Measurements from ENCODE around the gene EIF5AL1. TPM values are rescaled to one million over a fixed set of nuclear protein-coding genes. Genes with fewer than 3 reads are reported as not detected.

EIF5AL1 gene
- polyA plus RNA-seq, 1 donor from 2014 or later: 0.21 TPM

DNA sequence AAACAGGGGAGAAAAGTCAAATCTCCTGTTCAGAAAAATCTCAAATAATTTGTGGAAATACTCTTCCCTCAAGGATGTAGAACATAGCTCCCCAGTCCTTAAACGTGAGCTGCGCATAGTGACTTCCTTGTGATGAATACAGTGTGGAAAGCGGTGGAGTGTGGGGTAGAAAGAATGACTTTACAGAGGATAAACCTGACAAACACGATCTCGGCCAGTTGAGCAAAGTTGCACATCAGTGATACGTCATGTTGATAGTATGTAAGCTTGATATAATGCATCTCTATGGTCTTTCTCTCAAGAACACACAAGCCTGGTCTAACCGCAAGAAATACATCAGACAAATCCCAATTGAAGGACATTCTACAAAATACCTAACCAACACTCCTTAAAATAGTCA lies 34.9 kb upstream of the EIF5AL1 start:
- Histone ChIP-seq H3K27ac (ENCODE audit: low read length) (no peak overlapping the region), H3K4me3 (ENCODE audit: low read length) (no peak overlapping the region), H3F3A (ENCODE audit: insufficient read depth, low read length, poor library complexity, severe bottlenecking) (no peaks in the 10 kb centered on the region), H4K20me1 (ENCODE audit: insufficient read depth) (no peaks in the 10 kb centered on the region), H3K9me2 (ENCODE audit: insufficient read depth, low read length) (no peaks in the 10 kb centered on the region), H3K9me3 (ENCODE audit: low read length) (no peaks in the 10 kb centered on the region), H3K79me2 (replicated peaks; ENCODE audit: insufficient read depth, low read length) (no peaks in the 10 kb centered on the region), H3K36me3 (ENCODE audit: insufficient read depth, low read length) (no peaks in the 10 kb centered on the region), H3K4me2 (ENCODE audit: low read length) (no peak overlapping the region), H3K9ac (ENCODE audit: low read length) (no peak overlapping the region), H2AFZ (ENCODE audit: low read depth, low read length) (no peak overlapping the region), H3K27me3 (ENCODE audit: insufficient read depth, low read depth, low read length) (no peaks in the 10 kb centered on the region)
- TF ChIP-seq, protein P1, sequence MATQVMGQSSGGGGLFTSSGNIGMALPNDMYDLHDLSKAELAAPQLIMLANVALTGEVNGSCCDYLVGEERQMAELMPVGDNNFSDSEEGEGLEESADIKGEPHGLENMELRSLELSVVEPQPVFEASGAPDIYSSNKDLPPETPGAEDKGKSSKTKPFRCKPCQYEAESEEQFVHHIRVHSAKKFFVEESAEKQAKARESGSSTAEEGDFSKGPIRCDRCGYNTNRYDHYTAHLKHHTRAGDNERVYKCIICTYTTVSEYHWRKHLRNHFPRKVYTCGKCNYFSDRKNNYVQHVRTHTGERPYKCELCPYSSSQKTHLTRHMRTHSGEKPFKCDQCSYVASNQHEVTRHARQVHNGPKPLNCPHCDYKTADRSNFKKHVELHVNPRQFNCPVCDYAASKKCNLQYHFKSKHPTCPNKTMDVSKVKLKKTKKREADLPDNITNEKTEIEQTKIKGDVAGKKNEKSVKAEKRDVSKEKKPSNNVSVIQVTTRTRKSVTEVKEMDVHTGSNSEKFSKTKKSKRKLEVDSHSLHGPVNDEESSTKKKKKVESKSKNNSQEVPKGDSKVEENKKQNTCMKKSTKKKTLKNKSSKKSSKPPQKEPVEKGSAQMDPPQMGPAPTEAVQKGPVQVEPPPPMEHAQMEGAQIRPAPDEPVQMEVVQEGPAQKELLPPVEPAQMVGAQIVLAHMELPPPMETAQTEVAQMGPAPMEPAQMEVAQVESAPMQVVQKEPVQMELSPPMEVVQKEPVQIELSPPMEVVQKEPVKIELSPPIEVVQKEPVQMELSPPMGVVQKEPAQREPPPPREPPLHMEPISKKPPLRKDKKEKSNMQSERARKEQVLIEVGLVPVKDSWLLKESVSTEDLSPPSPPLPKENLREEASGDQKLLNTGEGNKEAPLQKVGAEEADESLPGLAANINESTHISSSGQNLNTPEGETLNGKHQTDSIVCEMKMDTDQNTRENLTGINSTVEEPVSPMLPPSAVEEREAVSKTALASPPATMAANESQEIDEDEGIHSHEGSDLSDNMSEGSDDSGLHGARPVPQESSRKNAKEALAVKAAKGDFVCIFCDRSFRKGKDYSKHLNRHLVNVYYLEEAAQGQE (IDR thresholded peaks at IDR 0.05; ENCODE audit: borderline replicate concordance): no peak
- no peak for TF ChIP-seq RAD21 (conservative IDR thresholded peaks at IDR 0.05)
- no peak for TF ChIP-seq CTCF (IDR thresholded peaks at IDR 0.05; ENCODE audit: poor library complexity, severe bottlenecking)
- TF ChIP-seq EZH2 (IDR thresholded peaks at IDR 0.05; ENCODE audit: borderline replicate concordance, insufficient read depth, low read length, poor library complexity, severe bottlenecking): no peak

DNA sequence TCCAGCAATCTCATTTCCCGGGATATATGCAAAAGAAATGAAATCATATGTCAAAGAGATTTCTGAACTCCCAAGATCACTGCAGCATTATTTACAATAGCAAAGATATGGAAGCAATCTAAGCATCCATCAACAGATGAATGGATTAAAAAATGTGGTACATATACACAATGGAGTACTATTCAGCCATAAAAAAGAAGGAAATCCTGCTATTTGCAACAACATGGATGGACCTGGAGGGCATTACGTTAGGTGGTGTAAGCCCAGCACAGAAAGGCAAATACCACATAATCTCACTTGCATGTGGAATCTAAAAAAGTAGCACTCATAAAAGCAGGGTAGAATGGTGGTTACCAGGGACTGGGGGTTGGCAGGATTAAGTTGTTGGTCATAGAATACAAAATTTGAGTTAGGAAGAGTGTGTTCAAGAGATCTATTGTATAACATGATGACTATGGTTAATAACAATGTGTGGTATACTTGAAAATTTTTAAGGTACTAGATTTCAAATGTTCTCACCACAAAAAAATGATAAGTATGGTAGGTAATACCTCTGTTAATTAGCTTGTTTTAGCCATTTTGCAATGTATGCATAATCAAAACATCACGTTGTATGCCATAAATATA lies 32.9 kb upstream of the EIF5AL1 start:
- no peak overlapping the region for H3K4me3 ChIP-seq (ENCODE audit: low read length)
- no peak for TF ChIP-seq EP300 (conservative IDR thresholded peaks at IDR 0.05; ENCODE audit: poor library complexity, severe bottlenecking)
- TF ChIP-seq POLR2AphosphoS5 (IDR thresholded peaks at IDR 0.05): no peak
- TF ChIP-seq MXI1 (conservative IDR thresholded peaks at IDR 0.05; ENCODE audit: poor library complexity, severe bottlenecking): no peak
- no peak for TF ChIP-seq RAD21 (conservative IDR thresholded peaks at IDR 0.05)
- no peak for TF ChIP-seq CTCF (IDR thresholded peaks at IDR 0.05; ENCODE audit: poor library complexity, severe bottlenecking)
- TF ChIP-seq, protein P1 (IDR thresholded peaks at IDR 0.05; ENCODE audit: borderline replicate concordance): no peak
- no peak for TF ChIP-seq TAF1 (IDR thresholded peaks at IDR 0.05; ENCODE audit: low read depth)
- TF ChIP-seq SMC3 (conservative IDR thresholded peaks at IDR 0.05; ENCODE audit: poor library complexity): no peak
- no peaks in the 10 kb centered on the region for H3F3A ChIP-seq (ENCODE audit: insufficient read depth, low read length, poor library complexity, severe bottlenecking)

More for the DNA sequence above, 32.9 kb upstream of the EIF5AL1 start:
- Histone ChIP-seq H2AFZ (ENCODE audit: low read depth, low read length) (no peak overlapping the region), H3K27me3 (ENCODE audit: insufficient read depth, low read depth, low read length) (no peaks in the 10 kb centered on the region), H3K9me3 (ENCODE audit: low read length) (no peaks in the 10 kb centered on the region), H3K79me2 (replicated peaks; ENCODE audit: insufficient read depth, low read length) (no peaks in the 10 kb centered on the region), H3K36me3 (ENCODE audit: insufficient read depth, low read length) (no peaks in the 10 kb centered on the region), H3K9ac (ENCODE audit: low read length) (no peak overlapping the region), H3K9me2 (ENCODE audit: insufficient read depth, low read length) (no peaks in the 10 kb centered on the region), H3K27ac (ENCODE audit: low read length) (no peak overlapping the region), H4K20me1 (ENCODE audit: insufficient read depth) (no peaks in the 10 kb centered on the region), H3K4me2 (ENCODE audit: low read length) (no peak overlapping the region)

Data from neural cell (in vitro differentiated cells).